B cell (primary cell): ENCODE measurements around the gene CLSTN2. TPM values are rescaled to one million over a fixed set of nuclear protein-coding genes. Genes with fewer than 3 reads are reported as not detected.

Experiments used
- ATAC-seq: fragments of 200-7000 bp; cut with Tn5 transposase; one replicate; pipeline ENCODE4 v1.10.0; 2021; ENCODE audit warnings: low read depth, mild to moderate bottlenecking, moderate number of reproducible peaks, moderate library complexity
- CTCF ChIA-PET: fragments of 350-600 bp; sonication (Branson Sonifier 250); formaldehyde crosslinking; loops from one replicate; lab custom pipeline; 2021; ENCODE audit warnings: antibody characterized with exemption, inconsistent platforms; lab: Charles Lee
- POLR2A ChIA-PET: fragments of 350-600 bp; sonication (Branson Sonifier 250); formaldehyde crosslinking; loops from one replicate; lab custom pipeline; 2021; ENCODE audit warnings: antibody characterized with exemption; lab: Charles Lee
- DNase-seq: peaks from one replicate; pipeline ENCODE4 v3.0.0; 2013
- H2AFZ ChIP-seq: 2 replicates; pipeline ENCODE4 v1.6.1; 2012; ENCODE audit warnings: mild to moderate bottlenecking, low read depth, low read length; ENCODE audit not compliant: insufficient read depth, poor library complexity, severe bottlenecking
- H3K27ac ChIP-seq, 2 donors: 1 replicate in 1 of 2; 2 replicates in 1 of 2; pipeline ENCODE4 v1.5.1; 2012 to 2013; ENCODE audit warnings: low read length in 2 of 2, mild to moderate bottlenecking in 2 of 2, moderate library complexity in 1 of 2
- H3K27me3 ChIP-seq, 4 experiments: fragments of 200-600 bp in 1 of 4; sonication (generic) in 1 of 4; replicated peaks in 1 of 4; 1 replicate in 2 of 4; 2 replicates in 2 of 4; pipeline versions ENCODE4 v1.6.1 to v1.7.0; 2013 to 2016; ENCODE audit warnings: low read length in 3 of 4, mild to moderate bottlenecking in 2 of 4, mixed read lengths in 1 of 4, moderate library complexity in 1 of 4; ENCODE audit not compliant: insufficient read depth in 4 of 4, control insufficient read depth in 3 of 4; ENCODE audit errors: control extremely low read depth in 1 of 4
- H3K36me3 ChIP-seq, 2 experiments: replicated peaks in 1 of 2; 1 replicate in 1 of 2; 2 replicates in 1 of 2; pipeline versions ENCODE4 v1.6.1 to v1.7.1; 2013; ENCODE audit warnings: low read length in 1 of 2; ENCODE audit not compliant: insufficient read depth in 2 of 2, control insufficient read depth in 1 of 2; ENCODE audit errors: control extremely low read depth in 1 of 2, extremely low read depth in 1 of 2
- H3K4me1 ChIP-seq, 2 donors: fragments of 200-600 bp in 1 of 2; sonication (generic) in 1 of 2; 1 replicate in 1 of 2; 2 replicates in 1 of 2; pipeline versions ENCODE4 v1.5.1 to v1.6.1; 2013 to 2017; ENCODE audit warnings: low read length in 2 of 2; ENCODE audit not compliant: control insufficient read depth in 2 of 2, insufficient read depth in 2 of 2
- H3K4me2 ChIP-seq: replicated peaks from 2 replicates; pipeline ENCODE3; 2012; ENCODE audit warnings: mild to moderate bottlenecking, low read depth, low read length; ENCODE audit not compliant: poor library complexity, severe bottlenecking
- H3K4me3 ChIP-seq, 5 experiments: fragments of 200-600 bp in 1 of 5; sonication (generic) in 1 of 5; 1 replicate in 3 of 5; 2 replicates in 2 of 5; pipeline versions ENCODE4 v1.5.1 to v1.7.0; 2011 to 2016; ENCODE audit warnings: low read length in 4 of 5, mild to moderate bottlenecking in 4 of 5, low read depth in 2 of 5, control low read depth in 1 of 5, moderate library complexity in 1 of 5; ENCODE audit not compliant: insufficient read depth in 1 of 5; ENCODE audit errors: control extremely low read depth in 1 of 5, extremely low read depth in 1 of 5
- H3K79me2 ChIP-seq: fragments of 200-600 bp; sonication (generic); one replicate; pipeline ENCODE4 v1.6.0; 2016; ENCODE audit warnings: low read length; ENCODE audit not compliant: control insufficient read depth, insufficient read depth
- H3K9ac ChIP-seq: fragments of 200-600 bp; sonication (generic); 2 replicates; pipeline ENCODE4 v1.6.1; 2017; ENCODE audit warnings: mild to moderate bottlenecking, low read length, moderate library complexity
- H3K9me3 ChIP-seq, 3 donors: one replicate each; pipeline versions ENCODE4 v1.6.1 to v1.7.1; 2013; ENCODE audit warnings: low read length in 2 of 3; ENCODE audit not compliant: control insufficient read depth in 2 of 3, insufficient read depth in 1 of 3; ENCODE audit errors: control extremely low read depth in 1 of 3
- H4K20me1 ChIP-seq: 2 replicates; pipeline ENCODE4 v1.6.0; 2012; ENCODE audit warnings: mild to moderate bottlenecking, low read length; ENCODE audit not compliant: insufficient read depth, control insufficient read depth, poor library complexity, severe bottlenecking
- H3K27ac Mint-ChIP-seq: one replicate; pipeline ENCODE4 v1.8.0; 2021; ENCODE audit warnings: mixed read lengths
- H3K27me3 Mint-ChIP-seq: one replicate; pipeline ENCODE4 v1.8.0; 2021; ENCODE audit warnings: mixed read lengths
- H3K4me1 Mint-ChIP-seq: one replicate; pipeline ENCODE4 v1.8.0; 2021; ENCODE audit warnings: mixed read lengths
- H3K4me3 Mint-ChIP-seq: one replicate; pipeline ENCODE4 v1.8.0; 2021; ENCODE audit warnings: mixed read lengths
- H3K9me3 Mint-ChIP-seq: one replicate; pipeline ENCODE4 v1.8.0; 2022; ENCODE audit warnings: mixed read lengths; ENCODE audit not compliant: insufficient read depth
- EZH2 ChIP-seq: IDR thresholded peaks from 2 replicates; pipeline ENCODE4 v1.6.1; 2012; ENCODE audit warnings: borderline replicate concordance, low read depth, mild to moderate bottlenecking, moderate library complexity, low read length; ENCODE audit not compliant: insufficient read depth, poor library complexity, severe bottlenecking
- WGBS: methylation state at CpG from one replicate; pipeline ENCODE4 v1.1.5; 2013; ENCODE audit warnings: missing lambda C conversion rate; ENCODE audit not compliant: insufficient coverage; 5-methylcytosine and 5-hydroxymethylcytosine counted together
- intact Hi-C: fragments of 100-400 bp; cut with micrococcal nuclease; formaldehyde crosslinking; loops from one replicate; pipeline ENCODE4 v1.10.0; 2022
- polyA plus RNA-seq: library from polyadenylated mRNA; depleted of rRNA; stranded (reverse); fragments of >200 nt; gene quantifications from 2 replicates; pipeline ENCODE4 v1.2.3, GENCODE V29; 2012
- total RNA-seq, 2 donors: library from RNA; stranded (reverse); fragments of 120-200 nt in 1 of 2; gene quantifications; 1 replicate in 1 of 2; 2 replicates in 1 of 2; pipeline versions ENCODE4 v1.2.3 to v1.2.4, GENCODE V29; 2013 to 2022
- TF ChIP-seq, protein P1 (sequence below): fragments of 200-600 bp; IDR thresholded peaks from one replicate; pipeline ENCODE4 v1.8.0; 2022; ENCODE audit warnings: antibody characterized with exemption, mild to moderate bottlenecking

Gene CLSTN2
- total and polyA plus RNA-seq, 2 donors (not counting 1 experiment from before 2014, with no cell fraction given) = not detected

DNA sequence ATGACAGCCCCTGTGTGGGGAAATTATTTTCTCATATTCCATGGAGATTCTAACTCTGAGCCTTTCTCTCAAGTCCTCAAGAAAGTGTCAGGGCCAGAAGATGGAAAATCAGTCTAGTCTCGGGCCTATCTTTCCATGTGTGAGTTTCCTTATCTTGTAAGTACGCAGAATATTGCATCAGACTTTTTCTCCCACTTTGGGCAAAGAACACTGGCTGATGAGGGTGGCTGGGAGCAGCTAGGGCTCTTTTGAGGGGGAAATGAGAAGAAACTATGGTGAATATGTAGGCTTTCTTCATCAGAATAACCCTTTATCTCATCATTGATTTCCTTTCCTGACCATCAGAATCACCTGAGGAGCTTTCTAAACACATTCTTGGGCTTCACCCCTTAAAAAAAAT is 264.0 kb downstream of the CLSTN2 start:
- DNase-seq = no peak
- no CpG with 5 or more reads among the region's 2 CpGs for WGBS
- ChIA-PET CTCF (no interaction called here), POLR2A (no interaction called here)
- H3K4me3 Mint-ChIP-seq = no peak overlapping the region
- Histone ChIP-seq H3K4me2 (no peak overlapping the region), H3K36me3 (no peaks in the 10 kb centered on the region), H3K27me3 (no peaks in the 10 kb centered on the region), H3K9me3 (no peaks in the 10 kb centered on the region), H3K4me1 (no peaks in the 10 kb centered on the region), H3K4me3 (no peak overlapping the region), H3K79me2 (no peaks in the 10 kb centered on the region), H2AFZ (no peak overlapping the region), H4K20me1 (no peaks in the 10 kb centered on the region), H3K27ac (no peak overlapping the region), H3K9ac (no peak overlapping the region)
- no peaks in the 10 kb centered on the region for H3K4me1 Mint-ChIP-seq
- peaks cover 12% of the 10 kb centered on the region for H3K27me3 Mint-ChIP-seq
- no peaks in the 10 kb centered on the region for H3K9me3 Mint-ChIP-seq
- intact Hi-C loops = no loop called here
- TF ChIP-seq EZH2 = no peak
- TF ChIP-seq, protein P1, sequence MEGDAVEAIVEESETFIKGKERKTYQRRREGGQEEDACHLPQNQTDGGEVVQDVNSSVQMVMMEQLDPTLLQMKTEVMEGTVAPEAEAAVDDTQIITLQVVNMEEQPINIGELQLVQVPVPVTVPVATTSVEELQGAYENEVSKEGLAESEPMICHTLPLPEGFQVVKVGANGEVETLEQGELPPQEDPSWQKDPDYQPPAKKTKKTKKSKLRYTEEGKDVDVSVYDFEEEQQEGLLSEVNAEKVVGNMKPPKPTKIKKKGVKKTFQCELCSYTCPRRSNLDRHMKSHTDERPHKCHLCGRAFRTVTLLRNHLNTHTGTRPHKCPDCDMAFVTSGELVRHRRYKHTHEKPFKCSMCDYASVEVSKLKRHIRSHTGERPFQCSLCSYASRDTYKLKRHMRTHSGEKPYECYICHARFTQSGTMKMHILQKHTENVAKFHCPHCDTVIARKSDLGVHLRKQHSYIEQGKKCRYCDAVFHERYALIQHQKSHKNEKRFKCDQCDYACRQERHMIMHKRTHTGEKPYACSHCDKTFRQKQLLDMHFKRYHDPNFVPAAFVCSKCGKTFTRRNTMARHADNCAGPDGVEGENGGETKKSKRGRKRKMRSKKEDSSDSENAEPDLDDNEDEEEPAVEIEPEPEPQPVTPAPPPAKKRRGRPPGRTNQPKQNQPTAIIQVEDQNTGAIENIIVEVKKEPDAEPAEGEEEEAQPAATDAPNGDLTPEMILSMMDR = no peak
- H3K27ac Mint-ChIP-seq = no peak overlapping the region
- no peak for ATAC-seq

DNA sequence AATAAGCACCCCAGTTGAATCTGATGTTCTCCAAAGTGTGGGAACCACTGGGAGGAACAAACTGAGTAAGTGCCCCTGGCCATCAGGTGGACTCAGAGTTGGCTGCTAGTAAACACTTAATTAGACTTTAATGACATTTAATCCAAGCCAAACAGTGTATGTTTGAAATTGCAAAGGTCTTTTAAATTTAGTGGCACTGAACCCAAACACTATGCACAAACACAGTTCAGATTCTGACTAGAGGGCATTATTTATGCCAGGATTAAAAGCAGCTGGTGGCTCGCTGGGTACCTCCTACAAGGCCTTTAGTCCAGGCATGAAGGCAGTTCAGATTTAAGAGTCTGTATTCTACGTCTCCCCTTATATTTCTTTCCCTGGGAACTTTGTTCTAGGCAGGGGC is 264.8 kb downstream of the CLSTN2 start:
- H3K9ac ChIP-seq = no peak overlapping the region
- Mint-ChIP-seq H3K9me3 (no peaks in the 10 kb centered on the region), H3K27me3 (peaks cover 12% of the 10 kb centered on the region), H3K27ac (no peak overlapping the region), H3K4me3 (no peak overlapping the region), H3K4me1 (no peaks in the 10 kb centered on the region)
- H4K20me1 ChIP-seq = no peaks in the 10 kb centered on the region
- ChIA-PET CTCF (no interaction called here), POLR2A (no interaction called here)
- no CpG with 5 or more reads among the region's 2 CpGs for WGBS
- intact Hi-C loops = no loop called here
- no peak for DNase-seq
- H3K27me3 ChIP-seq = no peaks in the 10 kb centered on the region
- no peaks in the 10 kb centered on the region for H3K4me1 ChIP-seq
- no peak for ATAC-seq
- TF ChIP-seq, protein P1 = no peak
- no peak for TF ChIP-seq EZH2
- no peak overlapping the region for H3K4me2 ChIP-seq
- no peaks in the 10 kb centered on the region for H3K36me3 ChIP-seq
- H3K79me2 ChIP-seq = no peaks in the 10 kb centered on the region
- no peaks in the 10 kb centered on the region for H3K9me3 ChIP-seq
- no peak overlapping the region for H2AFZ ChIP-seq
- no peak overlapping the region for H3K4me3 ChIP-seq
- H3K27ac ChIP-seq = no peak overlapping the region
